ENCODE data around the gene HYAL1.

DNA sequence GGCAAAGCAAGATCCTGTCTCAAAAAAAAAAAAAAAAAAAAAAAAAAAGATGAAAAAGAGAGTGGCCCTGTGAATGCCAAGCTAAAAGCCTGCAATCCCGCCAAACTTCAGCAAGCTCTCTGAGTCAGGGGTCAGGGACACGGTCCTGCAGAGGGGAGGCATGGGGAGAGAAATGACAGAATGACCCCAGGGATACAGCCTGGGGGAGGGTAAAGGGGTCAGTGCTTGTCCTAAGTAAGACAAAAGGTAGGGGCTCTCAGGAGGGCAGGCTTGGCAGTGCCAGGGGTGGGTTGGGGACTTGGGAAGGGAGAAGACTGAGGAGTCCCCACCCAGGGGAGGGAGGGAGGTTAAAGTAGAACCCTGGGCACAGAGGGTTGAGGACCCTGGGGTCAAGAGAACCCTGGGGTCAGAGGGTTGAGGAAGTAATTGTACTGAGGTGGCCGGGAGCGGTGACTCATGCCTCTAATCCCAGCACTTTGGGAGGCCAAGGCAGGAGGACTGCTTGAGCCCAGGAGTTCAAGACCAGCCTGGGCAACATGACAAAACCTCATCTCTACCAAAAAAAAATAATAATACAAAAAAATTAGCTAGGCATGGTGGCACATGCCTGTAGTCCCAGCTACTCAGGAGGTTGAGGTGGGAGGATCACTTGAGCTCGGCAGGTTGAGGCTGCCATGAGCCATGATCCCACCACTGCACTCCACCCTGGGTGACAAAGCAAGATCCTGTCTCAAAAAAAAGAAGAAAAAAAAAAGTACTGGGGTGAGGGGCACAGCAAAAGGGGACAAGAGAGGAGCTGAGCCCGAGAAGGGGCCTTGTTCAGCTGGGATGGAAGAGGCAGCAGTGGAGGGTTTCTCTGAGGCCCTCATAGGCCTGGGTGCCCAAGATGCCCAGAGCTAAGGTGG is 39.6 kb downstream of the HYAL1 start:
- TF ChIP-seq CTCF (IDR thresholded peaks at IDR 0.05), result no peak
- no peak for TF ChIP-seq RFX5 (IDR thresholded peaks at IDR 0.05)
